B cell (primary cell): ENCODE data around the gene HERC2. TPM values are rescaled to one million over a fixed set of nuclear protein-coding genes. Genes with fewer than 3 reads are reported as not detected.
A peak's percentile ranks its signal among the peaks of the same experiment; 100 is the strongest.

Experiments
- ATAC-seq: fragments of 200-7000 bp; cut with Tn5 transposase; one replicate; pipeline ENCODE4 v1.10.0; 2021; ENCODE audit warnings: low read depth, mild to moderate bottlenecking, moderate number of reproducible peaks, moderate library complexity
- CTCF ChIA-PET: fragments of 350-600 bp; sonication (Branson Sonifier 250); formaldehyde crosslinking; loops from one replicate; lab custom pipeline; 2021; ENCODE audit warnings: antibody characterized with exemption, inconsistent platforms; lab: Charles Lee
- POLR2A ChIA-PET: fragments of 350-600 bp; sonication (Branson Sonifier 250); formaldehyde crosslinking; loops from one replicate; lab custom pipeline; 2021; ENCODE audit warnings: antibody characterized with exemption; lab: Charles Lee
- DNase-seq: peaks from one replicate; pipeline ENCODE4 v3.0.0; 2013
- H2AFZ ChIP-seq: 2 replicates; pipeline ENCODE4 v1.6.1; 2012; ENCODE audit warnings: mild to moderate bottlenecking, low read depth, low read length; ENCODE audit not compliant: insufficient read depth, poor library complexity, severe bottlenecking
- H3K27ac ChIP-seq, 2 donors: 1 replicate in 1 of 2; 2 replicates in 1 of 2; pipeline ENCODE4 v1.5.1; 2012 to 2013; ENCODE audit warnings: low read length in 2 of 2, mild to moderate bottlenecking in 2 of 2, moderate library complexity in 1 of 2
- H3K27me3 ChIP-seq, 4 experiments: fragments of 200-600 bp in 1 of 4; sonication (generic) in 1 of 4; replicated peaks in 1 of 4; 1 replicate in 2 of 4; 2 replicates in 2 of 4; pipeline versions ENCODE4 v1.6.1 to v1.7.0; 2013 to 2016; ENCODE audit warnings: low read length in 3 of 4, mild to moderate bottlenecking in 2 of 4, mixed read lengths in 1 of 4, moderate library complexity in 1 of 4; ENCODE audit not compliant: insufficient read depth in 4 of 4, control insufficient read depth in 3 of 4; ENCODE audit errors: control extremely low read depth in 1 of 4
- H3K36me3 ChIP-seq, 2 experiments: replicated peaks in 1 of 2; 1 replicate in 1 of 2; 2 replicates in 1 of 2; pipeline versions ENCODE4 v1.6.1 to v1.7.1; 2013; ENCODE audit warnings: low read length in 1 of 2; ENCODE audit not compliant: insufficient read depth in 2 of 2, control insufficient read depth in 1 of 2; ENCODE audit errors: control extremely low read depth in 1 of 2, extremely low read depth in 1 of 2
- H3K4me1 ChIP-seq, 2 donors: fragments of 200-600 bp in 1 of 2; sonication (generic) in 1 of 2; 1 replicate in 1 of 2; 2 replicates in 1 of 2; pipeline versions ENCODE4 v1.5.1 to v1.6.1; 2013 to 2017; ENCODE audit warnings: low read length in 2 of 2; ENCODE audit not compliant: control insufficient read depth in 2 of 2, insufficient read depth in 2 of 2
- H3K4me2 ChIP-seq: replicated peaks from 2 replicates; pipeline ENCODE3; 2012; ENCODE audit warnings: mild to moderate bottlenecking, low read depth, low read length; ENCODE audit not compliant: poor library complexity, severe bottlenecking
- H3K4me3 ChIP-seq, 5 experiments: fragments of 200-600 bp in 1 of 5; sonication (generic) in 1 of 5; 1 replicate in 3 of 5; 2 replicates in 2 of 5; pipeline versions ENCODE4 v1.5.1 to v1.7.0; 2011 to 2016; ENCODE audit warnings: low read length in 4 of 5, mild to moderate bottlenecking in 4 of 5, low read depth in 2 of 5, control low read depth in 1 of 5, moderate library complexity in 1 of 5; ENCODE audit not compliant: insufficient read depth in 1 of 5; ENCODE audit errors: control extremely low read depth in 1 of 5, extremely low read depth in 1 of 5
- H3K79me2 ChIP-seq: fragments of 200-600 bp; sonication (generic); one replicate; pipeline ENCODE4 v1.6.0; 2016; ENCODE audit warnings: low read length; ENCODE audit not compliant: control insufficient read depth, insufficient read depth
- H3K9ac ChIP-seq: fragments of 200-600 bp; sonication (generic); 2 replicates; pipeline ENCODE4 v1.6.1; 2017; ENCODE audit warnings: mild to moderate bottlenecking, low read length, moderate library complexity
- H3K9me3 ChIP-seq, 3 donors: one replicate each; pipeline versions ENCODE4 v1.6.1 to v1.7.1; 2013; ENCODE audit warnings: low read length in 2 of 3; ENCODE audit not compliant: control insufficient read depth in 2 of 3, insufficient read depth in 1 of 3; ENCODE audit errors: control extremely low read depth in 1 of 3
- H4K20me1 ChIP-seq: 2 replicates; pipeline ENCODE4 v1.6.0; 2012; ENCODE audit warnings: mild to moderate bottlenecking, low read length; ENCODE audit not compliant: insufficient read depth, control insufficient read depth, poor library complexity, severe bottlenecking
- H3K27ac Mint-ChIP-seq: one replicate; pipeline ENCODE4 v1.8.0; 2021; ENCODE audit warnings: mixed read lengths
- H3K27me3 Mint-ChIP-seq: one replicate; pipeline ENCODE4 v1.8.0; 2021; ENCODE audit warnings: mixed read lengths
- H3K4me1 Mint-ChIP-seq: one replicate; pipeline ENCODE4 v1.8.0; 2021; ENCODE audit warnings: mixed read lengths
- H3K4me3 Mint-ChIP-seq: one replicate; pipeline ENCODE4 v1.8.0; 2021; ENCODE audit warnings: mixed read lengths
- H3K9me3 Mint-ChIP-seq: one replicate; pipeline ENCODE4 v1.8.0; 2022; ENCODE audit warnings: mixed read lengths; ENCODE audit not compliant: insufficient read depth
- CTCF ChIP-seq: fragments of 200-600 bp; IDR thresholded peaks from one replicate; pipeline ENCODE4 v1.8.0; 2022; ENCODE audit warnings: antibody characterized with exemption, mild to moderate bottlenecking
- EZH2 ChIP-seq: IDR thresholded peaks from 2 replicates; pipeline ENCODE4 v1.6.1; 2012; ENCODE audit warnings: borderline replicate concordance, low read depth, mild to moderate bottlenecking, moderate library complexity, low read length; ENCODE audit not compliant: insufficient read depth, poor library complexity, severe bottlenecking
- WGBS: methylation state at CpG from one replicate; pipeline ENCODE4 v1.1.5; 2013; ENCODE audit warnings: missing lambda C conversion rate; ENCODE audit not compliant: insufficient coverage; 5-methylcytosine and 5-hydroxymethylcytosine counted together
- intact Hi-C: fragments of 100-400 bp; cut with micrococcal nuclease; formaldehyde crosslinking; loops from one replicate; pipeline ENCODE4 v1.10.0; 2022
- polyA plus RNA-seq: library from polyadenylated mRNA; depleted of rRNA; stranded (reverse); fragments of >200 nt; gene quantifications from 2 replicates; pipeline ENCODE4 v1.2.3, GENCODE V29; 2012
- total RNA-seq, 2 donors: library from RNA; stranded (reverse); fragments of 120-200 nt in 1 of 2; gene quantifications; 1 replicate in 1 of 2; 2 replicates in 1 of 2; pipeline versions ENCODE4 v1.2.3 to v1.2.4, GENCODE V29; 2013 to 2022

HERC2 gene
- total and polyA plus RNA-seq, 2 donors (not counting 1 experiment from before 2014, with no cell fraction given): 31.0 to 52.7 TPM

- Histone ChIP-seq H4K20me1 (no peaks in the 10 kb centered on the region), H3K27ac (no peak overlapping the region), H3K9ac (peak overlapping the region; percentile 67), H3K4me1 (peaks cover 42 to 47% of the 10 kb centered on the region in 2 donors), H3K27me3 (peaks cover 0 to 74% (median 48%) of the 10 kb centered on the region in 4 experiments), H3K4me3 (peak overlapping the region in 2 of 5 experiments; percentile 57 to 76), H3K4me2 (peak overlapping the region; percentile 99), H2AFZ (peak overlapping the region; percentile 75), H3K9me3 (peaks cover 16 to 47% (median 24%) of the 10 kb centered on the region in 3 donors), H3K79me2 (no peaks in the 10 kb centered on the region), H3K36me3 (no peaks in the 10 kb centered on the region)
- intact Hi-C loops: no loop called here
- Mint-ChIP-seq H3K27me3 (peaks cover 72% of the 10 kb centered on the region), H3K4me3 (peak overlapping the region; percentile 62), H3K4me1 (peaks cover 40% of the 10 kb centered on the region), H3K27ac (peak overlapping the region; percentile 27), H3K9me3 (peaks cover 12% of the 10 kb centered on the region)
- peak; percentile 32 for DNase-seq
- ATAC-seq: no peak
- ChIA-PET CTCF (no interaction called here), POLR2A (no interaction called here)
- 50% methylated on average over 3 of the region's 20 CpGs for WGBS
- TF ChIP-seq CTCF (no peak), EZH2 (no peak)
These were observed 228.0 kb downstream of the HERC2 start for GRCh38 chr15:28093752-28094535.

- Histone ChIP-seq H3K79me2 (no peaks in the 10 kb centered on the region), H3K27me3 (peaks cover 0 to 56% (median 36%) of the 10 kb centered on the region in 4 experiments), H4K20me1 (no peaks in the 10 kb centered on the region), H2AFZ (no peak overlapping the region), H3K27ac (no peak overlapping the region), H3K36me3 (no peaks in the 10 kb centered on the region), H3K4me3 (no peak overlapping the region), H3K4me1 (peaks cover 32% of the 10 kb centered on the region in 2 donors), H3K9me3 (peaks cover 16 to 39% (median 24%) of the 10 kb centered on the region in 3 donors), H3K9ac (no peak overlapping the region), H3K4me2 (no peak overlapping the region)
- H3K9me3 Mint-ChIP-seq: peaks cover 15% of the 10 kb centered on the region
- CTCF ChIA-PET: interaction anchor here (2.0 kb wide), 1 partner anchor 34 kb away, joined by 4 read pairs; no protein-coding TSS in a partner anchor
- no peak overlapping the region for H3K4me3 Mint-ChIP-seq
- ATAC-seq (no peak), DNase-seq (no peak)
- H3K27me3 Mint-ChIP-seq: peaks cover 73% of the 10 kb centered on the region
- intact Hi-C loops: no loop called here
- no peak for TF ChIP-seq EZH2
- TF ChIP-seq CTCF: no peak
- POLR2A ChIA-PET: no interaction called here
- H3K4me1 Mint-ChIP-seq: peaks cover 24% of the 10 kb centered on the region
- H3K27ac Mint-ChIP-seq: no peak overlapping the region
- WGBS: 100% methylated on average over 1 of the region's 2 CpGs
These were observed 230.7 kb downstream of the HERC2 start for GRCh38 chr15:28091313-28091712.
